Suprapubic skin (tissue), 4 donors: ENCODE measurements around the gene PHLDB2.

Experiments used
- EP300 ChIP-seq: sonication (generic); formaldehyde crosslinking; IDR thresholded peaks from one replicate; pipeline ENCODE4 v1.6.1; 2017; ENCODE audit warnings: antibody characterized with exemption
- POLR2A ChIP-seq, 2 donors: fragments of 450-650 bp; IDR thresholded peaks; one replicate each; pipeline ENCODE4 v1.6.1; 2017; ENCODE audit warnings: antibody characterized with exemption in 2 of 2, mild to moderate bottlenecking in 2 of 2, moderate library complexity in 2 of 2
- POLR2AphosphoS5 ChIP-seq, 3 donors: sonication (generic); formaldehyde crosslinking; IDR thresholded peaks; one replicate each; pipeline ENCODE4 v1.6.1; 2017; ENCODE audit warnings: antibody characterized with exemption in 3 of 3
- TF ChIP-seq, protein P1 (sequence below), 2 donors: fragments of 200-600 bp in 1 of 2; fragments of 450-650 bp in 1 of 2; sonication (generic) in 1 of 2; IDR thresholded peaks; one replicate each; pipeline ENCODE4 v1.5.1; 2016 to 2019; ENCODE audit warnings: antibody characterized with exemption in 2 of 2, mild to moderate bottlenecking in 1 of 2, moderate library complexity in 1 of 2

DNA sequence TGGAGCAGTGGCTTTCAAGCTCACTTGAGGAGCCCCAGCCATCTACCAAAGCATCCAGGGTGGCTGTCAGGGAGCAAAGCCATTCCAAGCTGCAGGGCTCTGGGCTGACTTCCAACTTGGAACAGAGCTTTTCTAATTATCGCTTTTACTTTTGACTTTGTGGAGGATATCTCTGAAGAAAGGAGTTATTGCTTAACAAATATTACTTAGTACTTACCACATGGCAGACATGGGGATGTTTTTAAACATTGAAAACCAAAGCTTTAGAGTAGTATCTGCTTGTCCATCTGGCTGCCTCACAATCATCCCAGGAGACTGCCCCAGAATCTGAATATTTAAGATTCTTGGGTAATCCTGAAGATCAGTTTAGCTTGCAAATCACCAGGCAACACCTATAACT is 148.6 kb downstream of the PHLDB2 start:
- TF ChIP-seq, protein P1, sequence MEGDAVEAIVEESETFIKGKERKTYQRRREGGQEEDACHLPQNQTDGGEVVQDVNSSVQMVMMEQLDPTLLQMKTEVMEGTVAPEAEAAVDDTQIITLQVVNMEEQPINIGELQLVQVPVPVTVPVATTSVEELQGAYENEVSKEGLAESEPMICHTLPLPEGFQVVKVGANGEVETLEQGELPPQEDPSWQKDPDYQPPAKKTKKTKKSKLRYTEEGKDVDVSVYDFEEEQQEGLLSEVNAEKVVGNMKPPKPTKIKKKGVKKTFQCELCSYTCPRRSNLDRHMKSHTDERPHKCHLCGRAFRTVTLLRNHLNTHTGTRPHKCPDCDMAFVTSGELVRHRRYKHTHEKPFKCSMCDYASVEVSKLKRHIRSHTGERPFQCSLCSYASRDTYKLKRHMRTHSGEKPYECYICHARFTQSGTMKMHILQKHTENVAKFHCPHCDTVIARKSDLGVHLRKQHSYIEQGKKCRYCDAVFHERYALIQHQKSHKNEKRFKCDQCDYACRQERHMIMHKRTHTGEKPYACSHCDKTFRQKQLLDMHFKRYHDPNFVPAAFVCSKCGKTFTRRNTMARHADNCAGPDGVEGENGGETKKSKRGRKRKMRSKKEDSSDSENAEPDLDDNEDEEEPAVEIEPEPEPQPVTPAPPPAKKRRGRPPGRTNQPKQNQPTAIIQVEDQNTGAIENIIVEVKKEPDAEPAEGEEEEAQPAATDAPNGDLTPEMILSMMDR (IDR thresholded peaks at IDR 0.05) = no peak
- TF ChIP-seq POLR2AphosphoS5 (IDR thresholded peaks at IDR 0.05) = no peak
- TF ChIP-seq EP300 = no peak
- TF ChIP-seq POLR2A (IDR thresholded peaks at IDR 0.05) = no peak
